Fibroblast of skin of abdomen (primary cell): ENCODE results near the gene ZNF488.
A peak's percentile ranks its signal among the peaks of the same experiment; 100 is the strongest.
"Not testable (repeated sequence)": the region's sequence is repeated elsewhere in the genome, so short reads cannot be mapped to it uniquely, and the experiment has no call there.

Experiments used
- DNase-seq: peaks from one replicate; pipeline ENCODE4 v3.0.0-alpha.2; 2013

Gene ZNF488

DNA sequence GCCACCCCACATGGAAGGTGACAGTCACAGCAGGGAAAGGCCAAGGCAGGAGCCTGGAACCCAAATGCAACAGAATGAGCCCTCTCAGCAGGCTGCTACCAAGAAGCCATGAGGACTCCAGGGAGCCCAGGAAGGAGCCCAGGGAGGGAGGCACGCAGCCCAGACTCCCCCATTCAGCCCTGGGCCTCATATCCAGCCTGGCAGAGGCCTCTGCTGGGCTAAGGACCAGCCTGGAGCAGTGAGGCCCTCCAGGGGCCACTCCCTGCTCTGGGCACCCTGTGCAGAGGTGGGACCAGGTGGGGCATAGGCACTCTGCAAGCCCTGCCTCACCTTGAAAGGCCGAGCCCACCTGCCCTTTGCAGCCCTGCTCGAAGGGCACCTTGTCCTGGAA, 25.8 kb upstream of the ZNF488 start:
- no peak for DNase-seq

DNA sequence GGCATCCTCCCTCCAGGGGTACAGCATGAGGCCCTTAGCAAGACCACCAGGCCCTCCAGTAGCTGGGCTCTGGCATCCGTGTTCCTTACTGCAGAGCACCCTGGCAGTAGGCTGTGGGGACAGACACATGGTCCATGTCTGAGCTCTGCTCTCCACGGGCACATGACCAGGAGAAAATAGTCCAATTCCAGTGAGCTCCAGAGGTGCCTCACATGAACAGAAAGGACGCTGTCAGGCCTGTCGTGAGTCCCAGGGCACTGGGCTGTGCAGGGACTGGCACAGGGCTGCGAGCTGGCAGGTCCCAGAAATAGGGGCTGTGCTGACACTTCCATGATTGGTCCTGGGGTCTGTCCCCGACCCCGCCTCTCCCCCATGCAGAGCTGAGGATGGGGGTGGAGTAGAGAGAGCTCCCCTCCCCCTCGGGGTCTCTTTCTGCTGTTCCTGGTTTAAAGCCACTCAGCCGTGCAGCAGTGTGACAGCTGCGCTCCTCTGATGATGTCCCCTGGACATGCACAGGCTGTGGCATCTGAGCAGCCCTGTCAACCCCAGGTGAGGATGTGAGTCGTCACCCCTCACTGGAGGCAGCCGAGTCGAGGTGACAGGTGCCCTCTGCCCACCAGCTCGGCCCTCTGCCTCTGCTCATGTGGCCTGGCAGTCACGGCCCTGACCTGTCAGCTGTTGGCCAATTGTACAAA, 25.2 kb upstream of the ZNF488 start:
- DNase-seq, result no peak

DNA sequence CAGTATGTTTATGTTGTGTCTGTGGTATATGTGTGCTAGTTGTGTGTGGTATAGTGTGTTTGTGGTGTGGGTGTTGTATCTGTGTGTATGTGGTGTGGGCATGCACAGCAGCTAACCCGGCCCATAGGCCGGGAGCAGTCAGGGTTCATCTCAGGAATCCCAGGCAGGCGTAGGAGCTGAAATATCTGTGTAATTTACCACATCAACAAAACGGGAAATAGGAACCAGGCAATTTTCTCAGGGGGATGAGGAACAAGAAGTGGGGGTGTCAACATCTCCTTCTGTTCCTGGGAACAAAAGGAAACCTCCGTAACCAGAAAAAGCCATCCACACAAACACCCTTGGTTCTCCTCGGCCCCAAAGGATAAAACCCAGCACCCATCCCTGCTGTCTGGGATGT, 24.5 kb upstream of the ZNF488 start:
- DNase-seq, result no peak

DNA sequence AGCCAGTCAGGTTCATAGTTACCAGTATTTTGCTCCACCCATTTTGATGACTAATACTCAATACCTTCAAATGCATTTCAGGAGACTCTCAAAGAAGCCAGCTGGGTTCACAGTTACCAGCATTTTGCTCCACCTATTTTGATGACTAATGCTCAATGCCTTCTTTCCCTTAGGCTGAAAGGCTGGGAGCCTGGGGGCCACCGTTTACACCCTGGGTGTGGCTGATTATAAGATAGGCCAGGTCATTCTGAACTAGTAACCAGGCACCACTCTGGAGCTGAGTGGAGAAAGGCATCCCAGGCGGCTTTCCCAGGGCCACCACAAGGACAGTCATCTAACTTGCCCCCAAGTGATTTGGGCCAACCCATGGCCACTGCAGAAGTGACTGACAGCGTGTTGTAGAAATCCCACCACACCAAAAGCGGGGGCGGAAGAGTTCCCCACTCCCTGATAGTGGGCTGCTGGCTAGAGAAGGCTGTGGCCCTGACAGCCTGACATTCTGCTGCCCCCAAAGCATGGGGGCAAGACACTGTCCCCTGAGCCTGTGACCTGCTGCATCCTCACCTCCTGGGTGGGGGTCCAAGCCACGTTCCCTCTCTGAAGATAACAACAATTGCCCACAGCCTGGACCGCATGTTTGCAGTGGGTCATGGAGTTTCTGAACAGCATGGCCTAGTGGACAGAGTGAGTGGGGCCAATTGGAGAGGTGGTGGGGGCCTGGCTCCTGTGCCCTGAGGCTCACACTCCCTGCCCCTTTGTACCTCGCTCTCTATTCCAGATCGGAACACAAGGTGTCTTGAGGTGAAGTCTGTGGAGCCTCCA, 23.0 kb upstream of the ZNF488 start:
- DNase-seq, result peak; percentile 56

DNA sequence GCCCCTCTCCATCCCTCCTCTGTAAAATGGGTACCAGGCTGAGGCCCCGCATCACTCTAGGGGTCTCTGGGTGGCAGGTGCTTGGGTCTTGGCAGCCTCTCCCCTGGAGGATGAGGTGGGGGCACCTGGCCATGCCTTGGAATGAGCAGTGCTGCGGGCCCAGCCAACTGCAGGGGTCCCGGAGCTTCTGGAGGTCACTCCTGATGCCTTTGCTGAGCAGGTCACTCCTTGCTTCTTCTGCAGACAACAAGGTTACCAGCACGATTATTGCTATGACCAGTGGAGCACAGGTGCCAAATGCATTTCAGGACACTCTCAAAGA, 22.4 kb upstream of the ZNF488 start:
- no peak for DNase-seq

DNA sequence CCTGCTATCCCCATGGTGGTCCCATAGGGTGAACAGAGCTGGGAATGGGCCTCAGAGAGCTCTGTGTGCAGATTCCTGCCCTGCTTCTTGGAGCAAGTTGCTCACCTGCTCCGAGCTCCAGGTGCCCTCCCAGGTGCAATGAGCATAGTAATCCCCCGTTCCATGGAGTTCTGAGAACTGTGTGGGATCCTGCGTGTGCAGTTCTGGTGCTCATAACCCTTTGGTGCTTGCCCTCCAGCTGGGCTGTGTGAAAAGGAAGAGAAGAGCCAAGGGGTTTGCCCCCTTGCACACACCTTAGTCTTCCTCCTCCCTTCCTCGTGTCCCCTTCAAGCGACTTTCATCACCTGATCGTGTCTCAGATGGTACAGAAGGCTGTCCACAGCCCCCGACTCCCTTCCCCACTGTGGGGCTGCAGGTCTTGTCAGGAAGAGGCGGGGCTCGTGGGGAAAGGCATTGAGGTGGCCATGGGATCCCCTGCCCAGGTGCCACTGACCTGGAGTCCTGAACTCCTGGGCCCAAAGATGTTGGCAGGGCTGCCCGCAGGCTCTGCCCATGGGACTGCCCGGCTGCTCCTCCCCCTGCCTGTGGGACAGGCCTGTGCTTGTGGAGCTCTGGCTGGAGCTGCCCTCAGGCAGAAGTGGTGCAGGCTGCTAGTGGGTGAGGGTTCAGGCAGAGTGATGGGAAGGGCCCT, 21.9 kb upstream of the ZNF488 start:
- DNase-seq, result no peak

DNA sequence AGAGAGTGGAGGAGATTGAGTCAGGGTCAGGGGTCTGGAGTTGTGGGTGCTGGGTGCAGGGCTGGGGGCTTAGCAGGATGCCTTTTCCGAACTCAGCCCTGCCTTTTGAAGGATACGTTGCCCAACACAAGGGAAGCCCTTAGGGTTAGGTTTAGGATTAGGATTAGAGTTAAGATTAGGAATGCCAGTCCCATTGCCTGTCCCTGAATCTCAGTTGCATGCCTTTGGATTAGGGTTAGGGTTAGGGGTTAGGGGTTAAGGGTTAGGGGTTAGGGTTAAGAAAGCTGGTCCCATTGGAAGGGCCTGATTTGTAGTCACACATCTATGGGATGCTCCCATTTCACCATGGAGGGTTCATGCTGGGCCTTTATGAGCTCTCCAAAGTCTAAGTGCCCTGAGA, 20.8 kb upstream of the ZNF488 start:
- DNase-seq, result no peak

DNA sequence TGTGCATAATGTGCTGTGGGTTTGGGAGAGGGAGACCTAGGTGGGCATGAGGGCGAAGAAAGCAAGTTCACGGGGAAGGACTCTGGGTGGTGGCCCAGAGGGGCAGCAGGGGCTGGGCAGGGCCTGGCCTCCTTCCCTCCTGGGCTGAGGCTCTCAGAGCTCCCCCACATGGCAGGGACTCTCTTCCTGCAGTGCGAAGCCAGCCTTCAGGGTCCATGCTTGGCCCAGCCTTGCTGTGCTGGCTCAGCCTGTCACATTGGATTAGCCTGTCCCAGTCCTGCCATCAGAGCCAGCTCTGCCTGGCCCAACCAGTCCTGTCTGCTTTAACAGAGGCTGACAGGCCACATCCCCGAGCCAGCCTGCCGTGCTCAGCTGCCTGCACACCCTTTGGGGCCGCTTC, 20.4 kb upstream of the ZNF488 start:
- DNase-seq, result no peak

DNA sequence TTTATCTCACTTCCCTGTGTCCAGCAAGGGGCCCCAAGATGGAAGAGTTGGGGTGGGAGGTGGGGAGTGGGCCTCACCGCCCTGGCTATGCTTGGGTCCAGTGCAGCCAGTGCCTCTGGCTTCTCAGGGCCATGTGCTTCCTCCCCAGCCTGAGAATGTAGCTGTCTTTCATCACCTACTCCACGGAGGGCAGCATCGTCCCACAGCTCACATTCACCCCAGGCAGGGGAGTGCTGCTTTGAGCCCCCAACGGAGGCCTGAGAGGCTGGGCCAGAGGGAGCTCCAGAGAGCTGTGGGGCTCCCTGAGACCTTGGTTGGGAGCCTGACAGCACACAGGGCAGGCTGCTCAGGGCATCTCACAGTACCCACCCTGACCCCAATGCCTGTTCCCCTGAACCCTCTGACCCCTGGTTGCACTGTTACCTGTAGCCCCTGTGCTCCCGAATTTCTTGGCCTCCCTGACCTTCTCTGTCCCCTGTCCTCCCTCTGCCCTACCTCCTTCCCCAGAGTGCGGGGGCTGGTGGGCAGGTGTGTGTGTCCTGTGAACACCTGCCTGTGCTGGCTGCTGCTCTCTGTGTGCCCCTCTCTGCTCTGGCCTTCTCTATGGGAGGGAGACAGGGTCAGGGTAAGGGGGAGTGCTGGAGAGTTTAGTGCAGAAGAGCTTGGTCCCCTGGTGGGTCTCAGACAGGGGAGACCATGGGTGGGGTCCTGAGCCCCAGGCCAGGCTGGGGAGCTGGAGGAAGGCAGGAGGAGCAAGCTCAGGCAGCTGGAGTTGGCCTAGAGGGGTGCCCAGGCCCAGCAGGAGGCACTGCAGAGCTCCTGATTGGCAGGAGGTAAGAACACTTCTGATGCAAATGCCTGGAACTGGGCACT, 19.6 kb upstream of the ZNF488 start:
- DNase-seq, result peak; percentile 33

DNA sequence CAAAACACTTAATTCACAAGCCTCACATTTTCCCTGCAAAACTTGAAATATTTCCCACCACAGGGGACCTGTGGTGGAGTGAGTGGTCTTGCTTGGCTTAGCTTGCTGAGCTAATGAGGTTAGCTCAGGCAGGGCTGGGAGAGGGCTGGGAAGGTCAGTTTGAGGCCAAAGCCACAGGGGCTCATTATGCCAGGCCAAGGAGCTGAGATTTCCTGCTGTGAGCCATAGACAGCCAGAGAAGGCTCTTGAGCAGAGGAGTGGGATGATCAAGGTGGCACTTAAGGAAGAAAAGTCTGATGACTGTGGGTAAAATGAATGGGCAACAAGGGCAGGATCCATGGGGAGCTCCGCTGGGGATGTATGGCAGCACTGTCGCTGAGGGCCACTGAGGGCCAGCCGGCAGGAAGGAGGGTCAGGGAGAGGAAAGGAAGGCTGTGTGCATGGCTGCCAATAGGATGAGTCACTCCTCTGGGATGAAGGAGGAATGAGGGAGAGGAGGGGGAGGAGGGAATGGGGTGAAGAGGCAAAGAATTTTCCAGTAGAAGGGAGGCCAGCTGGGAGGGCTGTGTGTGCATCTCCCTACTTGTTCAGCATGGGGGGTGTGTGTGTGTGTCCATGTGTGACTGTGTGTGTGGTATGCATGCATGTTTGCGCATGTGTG, 18.7 kb upstream of the ZNF488 start:
- DNase-seq, result peak; percentile 95

DNA sequence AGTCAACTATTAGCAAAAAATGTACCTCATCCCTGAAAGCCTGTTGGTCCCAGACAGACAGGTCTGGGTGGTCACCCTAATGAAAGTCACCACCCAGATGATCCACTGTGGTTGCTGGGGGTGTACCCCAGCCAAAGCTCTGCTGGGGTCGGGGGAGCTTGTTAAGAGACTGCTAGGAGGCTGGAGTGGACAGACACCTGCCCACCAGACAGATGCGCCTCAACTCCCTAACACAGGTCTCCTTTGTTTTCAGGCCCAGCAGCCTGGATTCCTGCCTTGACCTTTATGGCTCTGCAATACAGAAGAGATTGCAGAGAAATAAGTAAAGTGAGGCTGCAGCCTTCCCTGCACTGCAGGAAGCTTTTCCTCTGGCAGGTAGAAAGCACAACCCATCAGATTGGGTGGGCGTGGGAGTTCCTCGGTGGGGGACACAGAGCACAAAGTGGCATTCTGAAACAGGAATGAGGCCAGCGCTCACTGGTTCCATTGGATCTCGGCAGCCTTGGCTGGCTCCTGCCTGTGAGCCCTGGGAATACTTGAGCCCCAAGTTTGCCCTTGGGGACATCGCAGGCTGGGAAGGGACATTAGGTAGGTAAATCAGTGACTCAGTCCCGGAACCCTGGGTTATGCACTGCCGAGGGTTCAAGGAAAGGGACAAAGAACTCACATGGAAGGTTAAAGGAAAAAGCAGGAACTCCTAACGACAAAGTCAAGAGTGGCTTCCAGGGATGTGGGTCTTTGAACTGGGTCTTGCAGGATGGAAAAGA, 18.0 kb upstream of the ZNF488 start:
- DNase-seq, result no peak

DNA sequence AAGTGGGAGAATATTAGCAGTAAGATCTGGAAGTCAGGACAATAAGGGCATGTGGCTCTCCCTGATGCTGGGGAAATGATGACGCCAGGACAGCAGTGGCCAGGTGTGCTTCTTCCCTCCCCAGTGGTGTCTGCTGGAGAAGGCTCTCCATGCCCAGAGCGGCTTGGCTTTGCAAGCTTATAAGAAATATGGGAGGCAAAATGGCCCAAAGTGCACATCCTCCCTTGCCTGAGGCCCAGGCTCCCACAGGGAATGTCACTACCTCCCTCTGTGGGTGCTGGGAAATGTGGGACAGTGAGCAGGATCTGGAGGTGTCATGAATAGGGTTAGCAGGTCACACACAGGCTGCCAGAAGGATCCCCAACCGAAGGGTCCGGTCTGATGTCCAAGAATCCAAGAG, 17.1 kb upstream of the ZNF488 start:
- DNase-seq, result no peak

DNA sequence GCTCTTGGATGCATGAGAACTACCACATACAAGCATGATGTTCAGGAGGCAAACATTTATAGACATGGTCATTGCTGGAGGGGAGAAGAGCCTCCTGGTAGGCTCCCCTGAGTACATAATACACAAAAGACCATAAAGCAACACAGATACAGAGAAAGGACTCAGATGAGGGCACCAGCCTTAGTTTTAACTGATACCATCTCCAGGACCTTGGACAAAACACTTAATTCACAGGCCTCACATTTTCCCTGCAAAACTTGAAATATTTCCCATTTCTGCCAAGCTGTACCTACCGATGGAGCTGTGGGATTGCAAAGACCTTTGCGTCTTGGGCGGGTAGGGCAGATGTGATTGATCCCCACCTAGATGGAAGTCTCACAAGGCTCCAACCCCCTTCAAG, 16.7 kb upstream of the ZNF488 start:
- no peak for DNase-seq

DNA sequence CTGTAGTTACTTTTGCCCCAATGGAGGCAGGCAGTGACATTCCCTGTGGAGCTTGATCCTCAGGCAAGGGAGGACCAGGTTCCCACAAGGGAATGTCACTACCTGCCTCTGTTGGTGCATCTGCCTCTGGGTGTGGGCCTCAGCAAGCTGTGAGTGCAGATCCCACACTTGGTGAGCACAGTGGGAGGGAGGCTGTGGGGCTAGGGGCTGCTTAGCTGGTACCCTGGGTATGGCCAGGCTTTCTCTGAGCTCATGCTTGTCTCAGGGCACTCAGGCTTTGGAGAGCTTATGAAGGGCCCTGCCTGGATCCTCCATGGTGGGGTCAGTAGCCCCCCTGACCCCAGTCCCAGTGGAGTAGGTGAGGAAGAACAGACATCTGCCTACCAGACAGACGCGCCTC, 16.2 kb upstream of the ZNF488 start:
- DNase-seq, result no peak

DNA sequence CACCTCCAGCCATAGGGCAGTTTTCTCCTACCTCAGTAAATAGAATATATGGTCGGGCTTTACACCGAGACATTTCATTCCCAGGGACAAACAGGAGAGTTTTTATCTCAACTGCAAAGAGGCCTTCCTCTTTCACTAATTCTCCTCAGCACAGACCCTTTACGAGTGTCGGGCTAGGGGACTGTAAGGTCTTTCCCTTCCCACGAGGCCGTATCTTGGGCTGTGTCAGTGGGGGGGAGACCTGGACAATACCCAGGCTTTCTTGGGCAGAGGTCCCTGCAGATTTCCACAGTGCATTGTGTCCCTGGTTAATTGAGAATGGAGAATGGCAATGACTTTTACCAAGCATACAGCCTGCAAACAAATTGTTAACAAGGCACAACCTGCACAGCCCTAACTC, 13.2 kb upstream of the ZNF488 start:
- no peak for DNase-seq

DNA sequence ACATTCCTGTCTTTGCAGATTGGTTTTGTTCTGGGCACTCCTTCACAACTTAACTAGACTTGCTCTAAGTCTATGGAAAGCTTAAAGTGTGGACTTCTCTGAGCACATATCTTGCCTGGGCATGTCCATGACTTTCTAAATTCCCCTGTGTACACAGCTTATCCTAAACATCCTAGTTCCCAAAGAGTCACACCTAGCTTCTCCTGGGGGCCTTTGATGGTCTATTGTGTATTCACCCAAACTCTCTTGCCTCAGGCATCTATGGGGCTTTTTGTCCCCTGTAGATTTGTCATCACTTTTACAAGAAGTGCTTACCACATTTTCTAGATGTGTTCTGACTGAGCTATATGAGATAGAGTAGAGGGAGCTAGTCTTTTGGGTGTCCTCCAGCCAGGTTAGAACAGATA, 12.2 kb upstream of the ZNF488 start:
- DNase-seq, result no peak

DNA sequence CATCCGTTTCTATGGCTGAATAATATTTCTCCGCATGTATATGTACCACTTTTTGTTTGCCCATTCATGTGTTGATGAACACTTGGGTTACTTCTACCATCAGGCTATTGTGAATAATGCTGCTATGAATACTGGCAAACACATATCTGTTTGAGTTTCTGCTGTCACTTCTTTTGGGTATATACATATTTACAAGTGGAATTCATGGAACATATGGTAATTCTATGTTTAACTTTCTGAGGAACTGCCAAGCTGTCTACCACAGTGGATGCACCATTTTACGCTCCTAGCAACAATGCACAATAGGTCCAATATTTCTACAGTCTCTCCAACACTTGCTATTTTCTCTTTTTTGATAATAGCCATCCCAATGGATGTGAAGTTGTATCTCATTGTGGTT, 5.5 kb upstream of the ZNF488 start:
- DNase-seq, result no peak

DNA sequence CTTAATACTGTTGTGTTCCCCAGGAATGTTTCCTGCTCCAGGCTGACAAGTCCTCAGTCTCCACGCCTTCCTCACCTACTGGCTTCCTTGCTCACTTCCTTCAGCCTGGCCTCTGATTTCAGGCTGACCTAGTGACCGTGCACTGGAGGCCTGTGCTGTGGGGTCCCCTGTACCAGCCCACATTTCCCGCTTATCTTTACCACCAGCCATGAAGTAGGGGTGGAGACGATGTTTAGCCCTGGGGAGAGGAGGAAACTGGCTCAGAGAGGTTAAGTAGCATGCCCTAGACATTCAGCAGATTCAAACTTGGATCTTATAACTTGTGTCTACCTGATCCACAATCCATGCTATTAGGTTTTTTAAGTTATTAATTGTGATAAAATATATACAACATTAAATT, 4.8 kb upstream of the ZNF488 start:
- no peak for DNase-seq

DNA sequence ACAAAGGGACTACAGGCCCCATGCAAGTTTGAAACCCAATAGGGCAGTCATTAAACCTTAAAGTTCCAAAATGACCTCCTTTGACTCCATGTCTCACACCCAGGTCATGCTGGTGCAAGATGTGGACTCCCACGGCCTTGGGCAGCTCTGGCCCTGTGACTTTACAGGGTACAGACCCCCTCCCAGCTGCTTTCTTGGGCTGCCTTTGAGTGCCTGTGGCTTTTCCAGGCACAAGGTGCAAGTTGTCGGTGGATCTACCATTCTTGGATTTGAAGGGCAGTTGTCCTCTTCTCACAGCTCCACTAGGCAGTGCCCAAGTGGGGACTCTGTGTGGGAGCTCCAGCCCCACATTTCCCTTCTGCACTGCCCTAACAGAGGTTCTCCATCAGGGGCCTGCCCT, 2.0 kb upstream of the ZNF488 start:
- DNase-seq, result not testable (repeated sequence)

DNA sequence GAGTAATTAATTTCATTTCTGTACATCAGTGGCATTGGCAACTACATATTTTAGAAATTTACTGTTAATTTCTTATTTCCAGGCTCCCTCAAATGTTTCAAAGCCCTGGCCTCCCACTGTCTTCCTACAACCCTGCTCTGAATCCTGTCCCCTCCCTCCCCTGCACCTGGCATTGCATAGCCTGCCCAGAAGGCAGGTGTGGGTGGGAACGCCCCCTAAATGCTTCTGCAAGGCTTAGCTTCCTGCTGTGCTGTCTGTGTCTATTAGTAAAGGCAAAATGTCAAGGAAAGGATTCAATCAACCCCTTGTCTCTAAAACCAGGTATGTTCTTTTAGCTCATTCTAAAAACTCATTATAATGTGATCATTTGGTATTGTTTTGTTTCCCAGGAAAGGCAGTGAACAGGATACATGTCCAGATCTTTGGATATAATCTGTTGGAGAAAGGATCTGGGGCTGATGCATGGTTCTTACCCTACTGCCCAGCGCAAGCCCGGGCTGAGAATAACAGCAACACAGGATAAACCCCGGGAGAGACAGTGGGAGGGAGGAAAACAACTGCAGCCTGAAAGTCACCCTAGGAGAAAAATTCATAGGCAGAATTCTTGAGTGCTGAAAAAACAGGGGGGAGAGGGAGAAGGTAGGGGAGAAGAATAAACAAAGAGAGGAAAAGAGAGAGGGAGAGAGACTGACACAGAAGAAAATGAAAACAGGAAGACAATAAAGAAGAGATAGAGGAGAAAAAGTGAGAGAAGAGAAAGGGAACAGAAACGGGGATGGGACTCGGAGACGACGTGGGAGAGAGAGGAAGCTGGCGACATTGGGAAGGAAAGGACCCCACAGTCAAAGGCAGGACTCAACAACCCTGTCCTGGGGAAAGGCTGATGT, 589 bp downstream of the ZNF488 start:
- no peak for DNase-seq
